MM.1S (cell line): ENCODE results near the gene GYPC.

Source experiments
- CTCF ChIP-seq: fragments of 300-600 bp; sonication (generic); IDR thresholded peaks from 2 replicates; pipeline ENCODE4 v1.5.1; 2016; ENCODE audit warnings: antibody characterized with exemption, low read length, mixed read lengths
- EZH2 ChIP-seq: fragments of 300-600 bp; sonication (generic); optimal IDR thresholded peaks from 2 replicates; pipeline ENCODE3; 2017; ENCODE audit warnings: low read depth, mild to moderate bottlenecking, antibody characterized with exemption, low read length, mixed read lengths
- EZH2phosphoT487 ChIP-seq: fragments of 300-600 bp; sonication (generic); IDR thresholded peaks from 2 replicates; pipeline ENCODE4 v1.6.1; 2018; ENCODE audit warnings: antibody characterized with exemption, low read length

GRCh38 chr2:126723281-126723815 lies 67.4 kb downstream of the GYPC start:
- TF ChIP-seq EZH2, result no peak
- TF ChIP-seq CTCF, result no peak
- TF ChIP-seq EZH2phosphoT487, result no peak
